Upper lobe of left lung (tissue), 4 donors: ENCODE measurements around the gene PDGFA.

Experiments used
- EP300 ChIP-seq, 4 donors: sonication (generic); formaldehyde crosslinking; IDR thresholded peaks; one replicate each; pipeline ENCODE4 v1.5.1; 2017; ENCODE audit warnings: antibody characterized with exemption in 4 of 4, control low read depth in 2 of 4
- POLR2A ChIP-seq, 4 donors: fragments of 450-650 bp; IDR thresholded peaks; one replicate each; pipeline ENCODE4 v1.5.1; 2016 to 2017; ENCODE audit warnings: antibody characterized with exemption in 4 of 4, mild to moderate bottlenecking in 2 of 4
- POLR2AphosphoS5 ChIP-seq, 2 donors: sonication (generic); formaldehyde crosslinking; IDR thresholded peaks; one replicate each; pipeline ENCODE4 v1.5.1; 2017; ENCODE audit warnings: antibody characterized with exemption in 2 of 2
- TF ChIP-seq, protein P1 (sequence below), 6 experiments: fragments of 450-650 bp in 4 of 6; fragments of 200-600 bp in 2 of 6; sonication (generic) in 2 of 6; IDR thresholded peaks; one replicate each; pipeline ENCODE4 v1.5.1; 2016 to 2019; ENCODE audit warnings: antibody characterized with exemption in 6 of 6

- TF ChIP-seq, protein P1, sequence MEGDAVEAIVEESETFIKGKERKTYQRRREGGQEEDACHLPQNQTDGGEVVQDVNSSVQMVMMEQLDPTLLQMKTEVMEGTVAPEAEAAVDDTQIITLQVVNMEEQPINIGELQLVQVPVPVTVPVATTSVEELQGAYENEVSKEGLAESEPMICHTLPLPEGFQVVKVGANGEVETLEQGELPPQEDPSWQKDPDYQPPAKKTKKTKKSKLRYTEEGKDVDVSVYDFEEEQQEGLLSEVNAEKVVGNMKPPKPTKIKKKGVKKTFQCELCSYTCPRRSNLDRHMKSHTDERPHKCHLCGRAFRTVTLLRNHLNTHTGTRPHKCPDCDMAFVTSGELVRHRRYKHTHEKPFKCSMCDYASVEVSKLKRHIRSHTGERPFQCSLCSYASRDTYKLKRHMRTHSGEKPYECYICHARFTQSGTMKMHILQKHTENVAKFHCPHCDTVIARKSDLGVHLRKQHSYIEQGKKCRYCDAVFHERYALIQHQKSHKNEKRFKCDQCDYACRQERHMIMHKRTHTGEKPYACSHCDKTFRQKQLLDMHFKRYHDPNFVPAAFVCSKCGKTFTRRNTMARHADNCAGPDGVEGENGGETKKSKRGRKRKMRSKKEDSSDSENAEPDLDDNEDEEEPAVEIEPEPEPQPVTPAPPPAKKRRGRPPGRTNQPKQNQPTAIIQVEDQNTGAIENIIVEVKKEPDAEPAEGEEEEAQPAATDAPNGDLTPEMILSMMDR (IDR thresholded peaks at IDR 0.05), result peak in 2 of 6 experiments; percentile 21 to 42
- TF ChIP-seq POLR2A (IDR thresholded peaks at IDR 0.05), result peak in 1 of 4 donors; percentile 11
- no peak for TF ChIP-seq EP300 (IDR thresholded peaks at IDR 0.05)
- no peak for TF ChIP-seq POLR2AphosphoS5 (IDR thresholded peaks at IDR 0.05)
Observed at GRCh38 chr7:522071-522950, 2.7 kb upstream of the PDGFA start.
